SK-N-MC (cell line): ENCODE data around the gene JAM2.
"Not testable (repeated sequence)": the region's sequence is repeated elsewhere in the genome, so short reads cannot be mapped to it uniquely, and the experiment has no call there.

Experiments used
- DNase-seq: peaks from one replicate; pipeline ENCODE4 v3.0.0-alpha.2; 2011; ENCODE audit warnings: low read depth, low spot score
- H3K27ac ChIP-seq: fragments of 200-600 bp; sonication (generic); 2 replicates; pipeline ENCODE4 v1.5.1; 2016; ENCODE audit warnings: mixed run types
- H3K36me3 ChIP-seq: fragments of 200-600 bp; sonication (generic); 2 replicates; pipeline ENCODE4 v1.6.1; 2017; ENCODE audit warnings: antibody characterized with exemption, low read length, mixed read lengths; ENCODE audit not compliant: insufficient read depth
- H3K4me3 ChIP-seq: fragments of 200-600 bp; sonication (generic); 2 replicates; pipeline ENCODE4 v1.5.1; 2016
- H3K9ac ChIP-seq: fragments of 200-600 bp; sonication (generic); 2 replicates; pipeline ENCODE4 v1.8.0; 2017; ENCODE audit warnings: mixed run types, mixed read lengths; ENCODE audit not compliant: insufficient read length
- H3K9me3 ChIP-seq: fragments of 200-600 bp; sonication (generic); 2 replicates; pipeline ENCODE4 v1.6.1; 2017; ENCODE audit warnings: low read depth, mild to moderate bottlenecking, antibody characterized with exemption, low read length, moderate library complexity, mixed read lengths
- EZH2 ChIP-seq: fragments of 200-600 bp; sonication (generic); IDR thresholded peaks from one replicate; pipeline ENCODE4 v1.6.1; 2017; ENCODE audit warnings: antibody characterized with exemption
- FOXP2 ChIP-seq: optimal IDR thresholded peaks from 2 replicates; pipeline ENCODE3; 2011; ENCODE audit warnings: mild to moderate bottlenecking, moderate library complexity; ENCODE audit not compliant: insufficient read depth; ENCODE audit errors: extremely low read length, control extremely low read depth
- POLR2AphosphoS5 ChIP-seq: IDR thresholded peaks from 2 replicates; pipeline ENCODE4 v1.6.1; 2012; ENCODE audit warnings: mild to moderate bottlenecking, low read depth, low read length, borderline replicate concordance

Gene JAM2

DNA sequence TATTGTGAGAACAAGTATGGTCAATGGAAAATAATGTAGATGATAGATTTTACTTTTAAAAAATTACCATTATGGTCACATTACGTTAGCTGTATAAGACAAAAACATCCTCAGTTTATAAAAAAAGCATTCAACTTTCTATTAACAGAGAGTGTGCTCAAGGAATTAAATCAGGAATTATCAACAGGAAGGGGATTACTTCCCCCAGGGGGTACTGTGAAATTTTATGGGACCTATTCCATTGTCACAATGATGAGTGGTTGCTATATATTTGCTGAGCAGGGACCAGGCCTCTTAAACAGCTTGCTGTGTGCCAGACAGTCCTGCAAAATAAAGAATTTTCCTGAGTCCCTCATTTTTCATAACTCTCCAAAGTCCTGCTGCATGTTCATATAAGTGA lies 21.2 kb downstream of the JAM2 start:
- no peak overlapping the region for H3K27ac ChIP-seq
- H3K4me3 ChIP-seq = no peak overlapping the region
- no peaks in the 10 kb centered on the region for H3K36me3 ChIP-seq
- peak; percentile 75 for DNase-seq
- TF ChIP-seq EZH2 (no peak), FOXP2 (no peak), POLR2AphosphoS5 (peak; percentile 21; the same call in 1 of the 2 replicates)
- H3K9ac ChIP-seq = no peak overlapping the region
- no peaks in the 10 kb centered on the region for H3K9me3 ChIP-seq

DNA sequence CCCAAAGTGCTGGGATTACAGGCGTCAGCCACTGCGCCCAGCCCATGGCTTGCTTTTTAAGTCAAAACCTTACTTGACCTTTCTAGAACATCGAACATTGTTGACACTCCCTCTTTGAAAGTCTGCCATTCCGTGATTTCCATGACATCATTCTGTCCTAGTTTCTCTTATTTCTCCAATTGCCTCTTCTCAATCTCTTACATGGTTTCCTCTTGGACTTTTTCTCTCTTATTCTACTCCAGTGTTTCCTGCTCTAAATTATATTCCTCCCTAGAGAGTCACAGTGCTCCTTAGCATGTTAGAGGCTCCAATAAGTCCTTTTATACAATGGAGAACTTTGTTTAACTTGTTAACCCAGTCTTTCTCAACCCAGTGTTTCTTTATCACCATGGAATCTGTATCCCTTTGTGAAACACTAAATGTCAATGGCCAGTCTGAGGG lies 25.5 kb downstream of the JAM2 start:
- no peak for TF ChIP-seq FOXP2
- TF ChIP-seq EZH2 = no peak
- H3K36me3 ChIP-seq = no peaks in the 10 kb centered on the region
- no peak for DNase-seq
- H3K9me3 ChIP-seq = no peaks in the 10 kb centered on the region
- no peak overlapping the region for H3K9ac ChIP-seq
- H3K4me3 ChIP-seq = no peak overlapping the region
- H3K27ac ChIP-seq = no peak overlapping the region

- Histone ChIP-seq H3K36me3 (no peaks in the 10 kb centered on the region), H3K27ac (peak overlapping the region; percentile 93), H3K4me3 (peak overlapping the region; percentile 54), H3K9ac (no peak overlapping the region), H3K9me3 (no peaks in the 10 kb centered on the region; the same call in 1 of the 2 replicates)
- peak; percentile 37; the same call in 1 of the 2 replicates for TF ChIP-seq POLR2AphosphoS5
- no peak for TF ChIP-seq EZH2
- peak; percentile 65 for TF ChIP-seq FOXP2
- peak; percentile 81 for DNase-seq
Measured at GRCh38 chr21:25670726-25671125, 31.7 kb downstream of the JAM2 start.

GRCh38 chr21:25676451-25676850 lies 37.4 kb downstream of the JAM2 start:
- Histone ChIP-seq H3K9ac (no peak overlapping the region), H3K36me3 (no peaks in the 10 kb centered on the region), H3K4me3 (no peak overlapping the region), H3K27ac (no peak overlapping the region), H3K9me3 (no peaks in the 10 kb centered on the region; the same call in 1 of the 2 replicates)
- no peak for DNase-seq
- TF ChIP-seq FOXP2 (no peak), POLR2AphosphoS5 (no peak)

DNA sequence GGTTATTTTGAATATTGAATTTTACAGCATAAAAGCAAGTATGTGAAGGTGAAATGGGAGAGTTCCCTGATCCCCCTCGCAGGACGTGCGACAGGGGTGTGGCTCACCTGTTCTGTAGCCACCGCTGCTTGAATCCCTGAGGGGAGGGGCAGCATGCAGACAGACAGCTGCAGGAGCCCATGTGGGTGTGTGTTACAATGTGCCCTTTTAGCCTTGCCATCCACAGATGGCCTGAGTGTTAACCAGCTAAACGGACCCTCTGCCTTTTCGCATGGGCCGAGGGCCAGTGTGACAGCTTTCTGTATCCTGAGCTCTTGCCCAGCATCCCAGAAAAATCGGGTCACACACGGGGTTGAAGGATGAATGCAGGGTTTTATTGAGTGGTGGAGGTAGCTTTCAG lies 43.3 kb downstream of the JAM2 start:
- H3K9me3 ChIP-seq = no peaks in the 10 kb centered on the region
- H3K36me3 ChIP-seq = no peaks in the 10 kb centered on the region
- DNase-seq = no peak
- no peak overlapping the region for H3K27ac ChIP-seq
- H3K9ac ChIP-seq = no peak overlapping the region
- H3K4me3 ChIP-seq = no peak overlapping the region
- TF ChIP-seq EZH2 (no peak), POLR2AphosphoS5 (no peak), FOXP2 (no peak)

DNA sequence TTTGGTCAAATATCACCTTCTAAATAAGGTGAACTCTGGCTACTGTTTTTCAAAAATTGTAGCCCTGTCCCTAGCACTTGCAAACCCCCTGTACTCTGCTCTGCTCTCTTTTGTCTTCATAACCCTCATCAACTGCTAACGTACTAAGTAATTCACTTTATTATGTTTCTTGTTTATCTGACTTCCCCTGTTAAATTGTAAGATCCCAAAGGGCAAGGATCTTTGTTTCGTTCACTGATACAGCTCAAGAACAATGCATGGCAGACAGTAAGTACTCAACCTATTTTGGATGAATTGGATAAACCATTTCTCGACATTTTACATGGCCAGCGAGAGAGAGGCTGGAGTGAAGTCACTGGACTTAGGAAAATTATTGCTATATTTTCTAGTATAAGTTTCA lies 48.7 kb downstream of the JAM2 start:
- TF ChIP-seq POLR2AphosphoS5 (no peak), EZH2 (no peak), FOXP2 (no peak)
- no peak for DNase-seq
- H3K9me3 ChIP-seq = no peaks in the 10 kb centered on the region
- H3K27ac ChIP-seq = no peak overlapping the region
- no peak overlapping the region for H3K4me3 ChIP-seq
- no peak overlapping the region for H3K9ac ChIP-seq
- no peaks in the 10 kb centered on the region for H3K36me3 ChIP-seq

DNA sequence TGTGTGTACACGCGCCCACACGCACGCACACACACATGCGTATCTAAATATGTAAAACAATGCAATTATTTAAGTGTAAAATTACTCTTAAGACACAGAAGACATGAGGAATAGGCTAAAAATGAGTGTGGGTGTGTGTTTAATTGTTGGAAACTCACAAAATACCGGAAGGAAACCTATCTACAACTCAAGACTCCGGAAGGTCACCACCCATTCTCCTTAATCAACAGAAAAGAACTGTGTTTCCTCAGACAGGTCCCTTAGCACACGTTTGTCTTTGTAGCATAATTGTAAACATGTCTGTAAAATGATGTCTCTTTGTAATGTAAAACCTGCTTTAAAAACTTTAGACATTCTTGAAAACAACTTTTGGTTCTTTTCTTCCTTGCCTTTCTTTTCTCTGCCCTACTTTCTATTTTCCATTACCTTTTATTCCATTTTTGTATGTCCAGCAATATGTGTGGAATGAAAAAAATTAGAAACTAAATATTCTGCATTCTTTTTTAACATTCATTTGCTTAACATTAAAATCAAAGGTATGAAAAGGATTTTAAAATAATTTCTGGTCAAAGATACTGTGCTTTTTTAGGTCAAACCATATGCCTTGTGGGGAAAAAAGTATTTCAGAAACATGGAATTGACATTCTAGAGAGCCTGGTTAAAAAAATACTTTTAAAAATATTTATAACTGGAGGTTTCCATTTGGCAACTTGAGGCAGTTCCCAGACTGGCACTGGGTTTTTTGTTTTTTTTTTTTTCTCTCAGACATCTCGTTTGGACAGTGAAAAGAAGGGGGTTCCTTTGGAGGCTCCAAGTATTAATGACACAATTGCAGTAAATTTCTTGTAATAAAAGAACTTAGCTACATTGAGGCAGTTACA lies 49.5 kb downstream of the JAM2 start:
- TF ChIP-seq EZH2 (no peak), POLR2AphosphoS5 (no peak), FOXP2 (no peak)
- no peaks in the 10 kb centered on the region for H3K9me3 ChIP-seq
- no peak overlapping the region for H3K4me3 ChIP-seq
- H3K9ac ChIP-seq = no peak overlapping the region
- H3K36me3 ChIP-seq = no peaks in the 10 kb centered on the region
- no peak overlapping the region for H3K27ac ChIP-seq
- no peak for DNase-seq

GRCh38 chr21:25689226-25689625 lies 50.2 kb downstream of the JAM2 start:
- Histone ChIP-seq H3K9me3 (no peaks in the 10 kb centered on the region), H3K4me3 (no peak overlapping the region), H3K27ac (no peak overlapping the region), H3K9ac (no peak overlapping the region), H3K36me3 (no peaks in the 10 kb centered on the region)
- TF ChIP-seq FOXP2 (no peak), EZH2 (no peak), POLR2AphosphoS5 (no peak)
- DNase-seq = no peak

DNA sequence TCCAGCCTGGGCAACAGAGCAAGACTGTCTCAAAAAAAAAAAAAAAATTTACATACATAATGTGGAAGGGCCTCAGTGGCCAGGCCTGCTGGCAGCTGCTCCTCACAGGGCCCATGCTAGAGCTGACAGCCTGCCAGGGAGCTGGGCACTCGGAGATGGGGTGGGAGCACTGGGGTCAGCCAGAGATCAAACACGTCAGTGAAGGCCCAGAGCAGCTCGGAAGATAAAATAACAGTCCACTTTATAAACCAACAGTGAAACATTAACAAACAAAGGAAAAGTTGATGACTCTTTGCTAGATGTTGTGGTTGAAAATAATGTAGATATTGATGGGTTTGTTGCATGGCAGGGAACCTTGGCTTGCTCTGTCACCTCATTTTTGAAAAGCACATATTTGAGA lies 52.9 kb downstream of the JAM2 start:
- Histone ChIP-seq H3K27ac (no peak overlapping the region), H3K36me3 (no peaks in the 10 kb centered on the region), H3K4me3 (no peak overlapping the region), H3K9ac (no peak overlapping the region), H3K9me3 (no peaks in the 10 kb centered on the region)
- DNase-seq = no peak
- no peak for TF ChIP-seq FOXP2
- TF ChIP-seq EZH2 = no peak

DNA sequence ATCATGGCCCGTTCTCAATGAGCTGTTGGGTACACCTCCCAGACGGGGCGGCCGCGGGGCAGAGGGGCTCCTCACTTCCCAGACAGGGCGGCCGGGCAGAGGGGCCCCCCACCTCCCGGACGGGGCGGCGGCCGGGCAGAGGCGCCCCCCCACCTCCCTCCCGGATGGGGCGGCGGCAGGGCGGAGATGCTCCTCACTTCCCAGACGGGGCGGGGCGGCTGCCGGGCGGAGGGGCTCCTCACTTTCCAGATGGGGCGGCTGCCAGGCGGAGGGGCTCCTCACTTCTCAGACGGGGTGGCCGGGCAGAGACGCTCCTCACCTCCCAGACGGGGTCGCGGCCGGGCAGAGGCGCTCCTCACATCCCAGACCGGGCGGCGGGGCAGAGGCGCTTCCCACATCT lies 56.4 kb downstream of the JAM2 start:
- H3K27ac ChIP-seq, H3K9ac ChIP-seq, H3K9me3 ChIP-seq, DNase-seq, H3K4me3 ChIP-seq, H3K36me3 ChIP-seq: not testable (repeated sequence)
